GM12878 (cell line): ENCODE results near the gene CNTN6. TPM values are rescaled to one million over a fixed set of nuclear protein-coding genes. Genes with fewer than 3 reads are reported as not detected.

ENCODE experiments used
- ATAC-seq: fragments of 200-7000 bp; cut with Tn5 transposase; 3 replicates; pipeline ENCODE4 v1.9.1; 2020; ENCODE audit warnings: mild to moderate bottlenecking, moderate library complexity
- BruUV-seq: library from RNA; stranded (reverse); fragments of 400-500 nt; replicated peaks from 2 replicates; lab custom pipeline; 2021; lab: Mats Ljungman, UMichigan
- CTCF ChIA-PET: fragments of 300-600 bp; sonication (Branson Sonifier 250); formaldehyde crosslinking; extraction: SDS; loops from one replicate; lab custom pipeline; 2021; ENCODE audit warnings: inconsistent platforms; lab: Yijun Ruan, JAX
- POLR2A ChIA-PET: fragments of 350-600 bp; formaldehyde crosslinking; extraction: SDS; loops from one replicate; lab custom pipeline; 2021; ENCODE audit warnings: inconsistent platforms; lab: Charles Lee
- RAD21 ChIA-PET: fragments of 300-600 bp; sonication (Branson Sonifier 250); formaldehyde crosslinking; loops from one replicate; lab custom pipeline; 2023; ENCODE audit warnings: antibody characterized with exemption; ENCODE audit not compliant: unreplicated experiment; lab: Charles Lee
- SMC1A ChIA-PET: fragments of 300-600 bp; sonication (Branson Sonifier 250); formaldehyde crosslinking; loops from one replicate; lab custom pipeline; 2023; ENCODE audit not compliant: unreplicated experiment, uncharacterized antibody; lab: Charles Lee
- DNase-seq: peaks from one replicate; pipeline ENCODE4 v3.0.0-alpha.2; 2011; ENCODE audit warnings: low read depth, low spot score
- FAIRE-seq: peaks from 3 replicates; lab custom pipeline; 2011; peaks lifted over from hg19 to GRCh38; lab: Jason Lieb, UNC
- H2AFZ ChIP-seq: 2 replicates; pipeline ENCODE4 v1.6.0; 2011; ENCODE audit warnings: low read depth, low read length, control low read depth; ENCODE audit not compliant: control insufficient read depth
- H3K27ac ChIP-seq: 2 replicates; pipeline ENCODE4 v1.5.1; 2011; ENCODE audit warnings: control low read depth; ENCODE audit not compliant: control insufficient read depth, insufficient read depth
- H3K27me3 ChIP-seq, 2 experiments: replicated peaks in 1 of 2; 2 replicates each; pipeline versions ENCODE4 v1.6.0 to v1.6.1; 2011; ENCODE audit warnings: low read length in 1 of 2; ENCODE audit not compliant: control insufficient read depth in 2 of 2, insufficient read depth in 2 of 2
- H3K36me3 ChIP-seq, 2 experiments: 2 replicates each; pipeline ENCODE4 v1.5.1; 2011; ENCODE audit warnings: low read length in 1 of 2; ENCODE audit not compliant: control insufficient read depth in 2 of 2, insufficient read depth in 2 of 2
- H3K4me1 ChIP-seq: 2 replicates; pipeline ENCODE4 v1.6.1; 2011; ENCODE audit warnings: mild to moderate bottlenecking, low read length, moderate library complexity, mixed read lengths; ENCODE audit not compliant: control insufficient read depth, insufficient read depth
- H3K4me2 ChIP-seq: 2 replicates; pipeline ENCODE4 v1.6.0; 2011; ENCODE audit warnings: control low read depth; ENCODE audit not compliant: control insufficient read depth, insufficient read depth
- H3K4me3 ChIP-seq: fragments of 200-600 bp; sonication (generic); 2 replicates; pipeline ENCODE4 v1.5.1; 2016
- H3K79me2 ChIP-seq: 2 replicates; pipeline ENCODE4 v1.6.0; 2011; ENCODE audit warnings: low read length; ENCODE audit not compliant: control insufficient read depth, insufficient read depth
- H3K9ac ChIP-seq: 2 replicates; pipeline ENCODE4 v1.8.0; 2011; ENCODE audit warnings: low read length, control low read depth, mixed read lengths; ENCODE audit not compliant: control insufficient read depth, insufficient read depth
- H3K9me3 ChIP-seq: replicated peaks from 3 replicates; pipeline ENCODE4 v1.5.1; 2011; ENCODE audit warnings: mild to moderate bottlenecking, low read length; ENCODE audit not compliant: control insufficient read depth, insufficient read depth
- H4K20me1 ChIP-seq: 2 replicates; pipeline ENCODE4 v1.6.0; 2011; ENCODE audit not compliant: control insufficient read depth, insufficient read depth
- BACH1 ChIP-seq: fragments of 450-650 bp; IDR thresholded peaks from 2 replicates; pipeline ENCODE4 v1.6.1; 2017; ENCODE audit warnings: mild to moderate bottlenecking, borderline replicate concordance
- CBX5 ChIP-seq: sonication (generic); IDR thresholded peaks from 2 replicates; pipeline ENCODE4 v1.6.1; 2016; ENCODE audit warnings: low read depth, moderate library complexity, mild to moderate bottlenecking, inconsistent platforms
- EZH2 ChIP-seq: IDR thresholded peaks from 2 replicates; pipeline ENCODE4 v1.6.1; 2012; ENCODE audit warnings: low read depth, mild to moderate bottlenecking, control low read depth, inconsistent platforms, low read length, borderline replicate concordance; ENCODE audit not compliant: control insufficient read depth
- FOXK2 ChIP-seq: fragments of 450-650 bp; IDR thresholded peaks from 2 replicates; pipeline ENCODE4 v1.6.1; 2017; ENCODE audit warnings: mild to moderate bottlenecking, moderate library complexity
- GATAD2B ChIP-seq: fragments of 450-650 bp; conservative IDR thresholded peaks from 2 replicates; pipeline ENCODE4 v1.6.1; 2017; ENCODE audit warnings: low read depth, mild to moderate bottlenecking, moderate library complexity
- NFIC ChIP-seq: IDR thresholded peaks from 2 replicates; pipeline ENCODE4 v1.6.1; 2012; ENCODE audit warnings: low read depth, mild to moderate bottlenecking, inconsistent platforms, low read length, moderate library complexity
- NR2F1 ChIP-seq: fragments of 450-650 bp; conservative IDR thresholded peaks from 2 replicates; pipeline ENCODE4 v1.6.1; 2017; ENCODE audit warnings: mild to moderate bottlenecking
- RCOR1 ChIP-seq: conservative IDR thresholded peaks from 2 replicates; pipeline ENCODE4 v1.6.1; 2012; ENCODE audit warnings: low read depth, low read length, improper control_type of control experiment
- RUNX3 ChIP-seq: IDR thresholded peaks from 2 replicates; pipeline ENCODE4 v1.6.1; 2012; ENCODE audit warnings: low read length, inconsistent platforms
- SKIL ChIP-seq: fragments of 450-650 bp; IDR thresholded peaks from 2 replicates; pipeline ENCODE4 v1.6.1; 2017; ENCODE audit warnings: mild to moderate bottlenecking, low read depth, inconsistent platforms; ENCODE audit not compliant: poor library complexity, severe bottlenecking
- YY1 ChIP-seq: IDR thresholded peaks from 2 replicates; pipeline ENCODE4 v1.6.1; 2011; ENCODE audit warnings: low read depth, mild to moderate bottlenecking, low read length
- ZNF207 ChIP-seq: fragments of 450-650 bp; IDR thresholded peaks from 2 replicates; pipeline ENCODE4 v1.6.1; 2014; ENCODE audit warnings: antibody characterized with exemption, mild to moderate bottlenecking, borderline replicate concordance
- ZNF384 ChIP-seq: IDR thresholded peaks from 2 replicates; pipeline ENCODE4 v1.6.1; 2012; ENCODE audit warnings: low read depth, mild to moderate bottlenecking, low read length, improper control_type of control experiment, borderline replicate concordance
- WGBS: methylation state at CpG from one replicate; pipeline ENCODE4 v1.1.6; 2016; ENCODE audit warnings: low lambda C conversion rate; ENCODE audit not compliant: insufficient replicate concordance, insufficient coverage; ENCODE audit errors: missing lambda C conversion rate; 5-methylcytosine and 5-hydroxymethylcytosine counted together
- in situ Hi-C: fragments of 300-500 bp; cut with MboI; formaldehyde crosslinking; loops from 9 replicates; pipeline ENCODE4 v1.14.3; 2018; ENCODE audit warnings: mixed read lengths
- intact Hi-C: fragments of 100-400 bp; cut with micrococcal nuclease; formaldehyde crosslinking; loops from one replicate; pipeline ENCODE4 v1.14.2; 2022; ENCODE audit not compliant: unreplicated experiment
- polyA plus RNA-seq, 11 experiments: library from polyadenylated mRNA; depleted of rRNA in 4 of 11; unstranded in 6 of 11; stranded (reverse) in 5 of 11; fragments of >200 nt; fragmentation: Nextera tagmentation in 4 of 11; fragmentation: Illumina TruSeq in 1 of 11; extraction: Ambion mirVana in 4 of 11; extraction: Trizol in 1 of 11; gene quantifications; 1 replicate in 1 of 11; 2 replicates in 10 of 11; pipeline versions ENCODE4 v1.2.1 to v1.2.3, GENCODE V29; 2011 to 2016; ENCODE audit warnings: inconsistent platforms in 2 of 11, missing spikeins in 2 of 11, low read depth in 1 of 11
- total RNA-seq, 4 experiments: library from RNA; depleted of rRNA in 3 of 4; stranded (reverse); fragments of >200 nt in 3 of 4; fragmentation: Illumina TruSeq in 1 of 4; extraction: Trizol in 1 of 4; gene quantifications; 2 replicates each; pipeline versions ENCODE4 v1.2.1 to v1.2.3, GENCODE V29; 2013 to 2021
- TF ChIP-seq, protein P1 (sequence below): fragments of 450-650 bp; IDR thresholded peaks from 2 replicates; pipeline ENCODE4 v1.6.1; 2017; ENCODE audit warnings: mild to moderate bottlenecking
- TF ChIP-seq, protein P2 (sequence below): fragments of 450-650 bp; IDR thresholded peaks from 2 replicates; pipeline ENCODE4 v1.6.1; 2018; ENCODE audit warnings: borderline replicate concordance, mild to moderate bottlenecking; ENCODE audit not compliant: partially characterized antibody

Gene CNTN6
- total and polyA plus RNA-seq, 10 of the 15 experiments (the other 5 are each of a cell fraction or from before 2014, with no cell fraction given): not detected

- ChIA-PET POLR2A (no interaction called here), SMC1A (no interaction called here)
- WGBS: 71% methylated on average over 19 of the region's 19 CpGs
Measured at GRCh38 chr3:1394188-1394587, 301.4 kb downstream of the CNTN6 start.

More at GRCh38 chr3:1394188-1394587, 301.4 kb downstream of the CNTN6 start:
- Histone ChIP-seq H3K27ac (no peak overlapping the region), H3K4me1 (no peaks in the 10 kb centered on the region), H3K27me3 (no peaks in the 10 kb centered on the region), H3K4me2 (no peak overlapping the region), H4K20me1 (no peaks in the 10 kb centered on the region), H3K36me3 (no peaks in the 10 kb centered on the region), H3K9ac (no peak overlapping the region), H3K9me3 (no peaks in the 10 kb centered on the region), H3K79me2 (no peaks in the 10 kb centered on the region)
- CTCF ChIA-PET: no interaction called here
- no peak for FAIRE-seq
- intact Hi-C loops: no loop called here
- in situ Hi-C loops: no loop called here
- ATAC-seq: no peak
- TF ChIP-seq, protein P1, sequence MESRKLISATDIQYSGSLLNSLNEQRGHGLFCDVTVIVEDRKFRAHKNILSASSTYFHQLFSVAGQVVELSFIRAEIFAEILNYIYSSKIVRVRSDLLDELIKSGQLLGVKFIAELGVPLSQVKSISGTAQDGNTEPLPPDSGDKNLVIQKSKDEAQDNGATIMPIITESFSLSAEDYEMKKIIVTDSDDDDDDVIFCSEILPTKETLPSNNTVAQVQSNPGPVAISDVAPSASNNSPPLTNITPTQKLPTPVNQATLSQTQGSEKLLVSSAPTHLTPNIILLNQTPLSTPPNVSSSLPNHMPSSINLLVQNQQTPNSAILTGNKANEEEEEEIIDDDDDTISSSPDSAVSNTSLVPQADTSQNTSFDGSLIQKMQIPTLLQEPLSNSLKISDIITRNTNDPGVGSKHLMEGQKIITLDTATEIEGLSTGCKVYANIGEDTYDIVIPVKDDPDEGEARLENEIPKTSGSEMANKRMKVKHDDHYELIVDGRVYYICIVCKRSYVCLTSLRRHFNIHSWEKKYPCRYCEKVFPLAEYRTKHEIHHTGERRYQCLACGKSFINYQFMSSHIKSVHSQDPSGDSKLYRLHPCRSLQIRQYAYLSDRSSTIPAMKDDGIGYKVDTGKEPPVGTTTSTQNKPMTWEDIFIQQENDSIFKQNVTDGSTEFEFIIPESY: no peak
- TF ChIP-seq NR2F1 (no peak), FOXK2 (no peak), GATAD2B (no peak), ZNF207 (no peak), CBX5 (no peak), NFIC (no peak), ZNF384 (no peak), EZH2 (no peak), YY1 (no peak), RCOR1 (no peak), BACH1 (no peak), RUNX3 (no peak), SKIL (no peak)
- TF ChIP-seq, protein P2, sequence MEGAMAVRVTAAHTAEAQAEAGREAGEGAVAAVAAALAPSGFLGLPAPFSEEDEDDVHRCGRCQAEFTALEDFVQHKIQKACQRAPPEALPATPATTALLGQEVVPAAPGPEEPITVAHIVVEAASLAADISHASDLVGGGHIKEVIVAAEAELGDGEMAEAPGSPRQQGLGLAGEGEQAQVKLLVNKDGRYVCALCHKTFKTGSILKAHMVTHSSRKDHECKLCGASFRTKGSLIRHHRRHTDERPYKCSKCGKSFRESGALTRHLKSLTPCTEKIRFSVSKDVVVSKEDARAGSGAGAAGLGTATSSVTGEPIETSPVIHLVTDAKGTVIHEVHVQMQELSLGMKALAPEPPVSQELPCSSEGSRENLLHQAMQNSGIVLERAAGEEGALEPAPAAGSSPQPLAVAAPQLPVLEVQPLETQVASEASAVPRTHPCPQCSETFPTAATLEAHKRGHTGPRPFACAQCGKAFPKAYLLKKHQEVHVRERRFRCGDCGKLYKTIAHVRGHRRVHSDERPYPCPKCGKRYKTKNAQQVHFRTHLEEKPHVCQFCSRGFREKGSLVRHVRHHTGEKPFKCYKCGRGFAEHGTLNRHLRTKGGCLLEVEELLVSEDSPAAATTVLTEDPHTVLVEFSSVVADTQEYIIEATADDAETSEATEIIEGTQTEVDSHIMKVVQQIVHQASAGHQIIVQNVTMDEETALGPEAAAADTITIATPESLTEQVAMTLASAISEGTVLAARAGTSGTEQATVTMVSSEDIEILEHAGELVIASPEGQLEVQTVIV: no peak
- TF ChIP-seq, all 136 proteins: peak for 0
- no peak overlapping the region for H3K4me3 ChIP-seq
- no peak for DNase-seq
- BruUV-seq: no TSS peak
- no peak overlapping the region for H2AFZ ChIP-seq
- RAD21 ChIA-PET: no interaction called here
